HK-2 (cell line): ENCODE results near the gene C7orf25.
"Not testable (repeated sequence)": the region's sequence is repeated elsewhere in the genome, so short reads cannot be mapped to it uniquely, and the experiment has no call there.

Source experiments
- DNase-seq: peaks from one replicate; pipeline ENCODE4 v3.0.0-alpha.2; 2018; ENCODE audit not compliant: unreplicated experiment

C7orf25 gene

GRCh38 chr7:42929449-42929848 is 17.6 kb upstream of the C7orf25 start:
- no peak for DNase-seq

DNA sequence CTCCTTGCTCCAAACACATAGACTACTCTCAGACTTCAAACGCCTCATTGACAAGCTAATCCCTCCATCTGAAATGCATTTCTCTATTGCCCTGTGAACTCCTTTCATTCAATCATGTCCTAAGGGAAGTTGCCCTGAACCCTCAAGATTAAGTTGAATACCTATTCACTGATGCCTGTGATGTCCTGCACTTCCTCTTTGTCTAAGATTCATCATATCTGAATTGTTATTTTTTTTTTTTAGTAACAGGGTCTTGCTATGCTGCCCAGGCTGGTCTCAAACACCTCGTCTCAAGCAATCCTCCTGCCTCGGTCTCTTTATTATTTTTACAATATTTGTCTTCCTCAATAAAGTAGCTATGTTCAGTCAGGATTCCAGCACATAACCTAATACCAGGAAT is 16.9 kb upstream of the C7orf25 start:
- no peak for DNase-seq

- DNase-seq: no peak
Observed at GRCh38 chr7:42926204-42926603, 14.3 kb upstream of the C7orf25 start.

GRCh38 chr7:42925630-42926029 is 13.8 kb upstream of the C7orf25 start:
- no peak for DNase-seq

DNA sequence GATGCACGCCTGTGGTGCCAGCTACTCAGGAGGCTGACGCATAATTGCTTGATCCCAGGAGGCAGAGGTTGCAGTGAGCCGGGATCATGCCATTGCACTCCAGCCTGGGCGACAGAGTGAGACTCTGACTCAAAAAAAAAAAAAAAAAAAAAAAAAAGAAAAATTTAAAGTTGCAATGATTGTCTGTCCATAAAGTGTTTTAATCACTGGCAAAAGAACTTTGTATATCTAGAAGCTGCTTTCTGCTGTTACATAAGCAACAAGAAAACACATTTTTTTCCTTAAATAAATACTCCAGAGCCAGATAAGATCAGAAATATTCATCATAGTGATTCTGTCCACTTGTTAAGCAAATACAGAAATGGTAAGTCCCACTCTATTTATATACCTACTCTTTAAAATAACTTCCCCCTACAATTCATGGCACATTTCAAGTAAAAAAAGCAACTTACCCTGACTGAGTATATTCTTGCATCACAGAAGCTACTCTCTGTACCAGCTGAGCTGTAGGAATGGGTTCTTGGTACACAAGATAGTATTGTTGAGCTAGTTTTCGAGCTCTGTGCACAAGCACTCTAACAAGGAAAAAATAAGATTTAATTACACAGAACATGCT is 12.5 kb upstream of the C7orf25 start:
- DNase-seq: no peak

GRCh38 chr7:42922017-42922753 is 10.3 kb upstream of the C7orf25 start:
- DNase-seq: no peak

GRCh38 chr7:42915356-42915755 is 3.5 kb upstream of the C7orf25 start:
- DNase-seq: no peak

GRCh38 chr7:42914421-42915045 is 2.7 kb upstream of the C7orf25 start:
- no peak for DNase-seq

DNA sequence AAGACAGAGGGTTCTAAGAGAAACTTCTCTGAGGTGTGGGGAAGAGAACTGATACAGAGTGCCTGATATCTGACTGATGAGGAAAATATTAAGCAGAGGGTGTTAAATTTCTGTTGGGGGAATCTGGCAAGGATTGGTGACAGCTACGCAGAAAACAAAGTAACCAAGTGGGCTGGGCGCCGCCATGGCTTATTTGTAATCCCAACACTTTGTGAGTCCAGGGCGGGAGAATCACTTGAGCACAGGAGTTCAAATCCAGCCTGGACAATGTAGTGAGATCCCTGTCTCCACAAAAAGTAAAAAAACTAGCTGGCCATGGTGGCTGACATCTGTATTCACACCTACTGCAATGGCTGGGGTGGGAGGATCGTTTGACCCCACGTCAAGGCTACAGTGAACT is 2.1 kb upstream of the C7orf25 start:
- DNase-seq: no peak

DNA sequence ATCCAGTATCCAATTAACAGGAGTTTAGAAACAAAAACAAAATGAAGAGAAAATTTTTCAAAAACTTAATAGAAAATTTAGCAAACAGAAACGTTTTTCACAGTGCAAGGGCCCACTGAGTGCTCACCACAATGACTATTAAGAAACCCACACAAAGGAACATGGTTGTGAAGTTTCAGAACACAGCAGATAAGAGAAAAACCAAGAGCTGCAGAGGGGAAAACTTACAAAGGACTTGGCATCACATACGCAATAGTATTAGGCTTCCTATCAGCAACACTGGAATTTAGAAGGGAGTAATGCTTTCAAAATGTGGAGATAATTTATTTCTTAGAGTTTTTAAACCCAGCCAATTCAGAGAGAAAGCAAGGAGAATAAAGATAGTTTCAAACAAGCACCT is 1.7 kb upstream of the C7orf25 start:
- DNase-seq: no peak

DNA sequence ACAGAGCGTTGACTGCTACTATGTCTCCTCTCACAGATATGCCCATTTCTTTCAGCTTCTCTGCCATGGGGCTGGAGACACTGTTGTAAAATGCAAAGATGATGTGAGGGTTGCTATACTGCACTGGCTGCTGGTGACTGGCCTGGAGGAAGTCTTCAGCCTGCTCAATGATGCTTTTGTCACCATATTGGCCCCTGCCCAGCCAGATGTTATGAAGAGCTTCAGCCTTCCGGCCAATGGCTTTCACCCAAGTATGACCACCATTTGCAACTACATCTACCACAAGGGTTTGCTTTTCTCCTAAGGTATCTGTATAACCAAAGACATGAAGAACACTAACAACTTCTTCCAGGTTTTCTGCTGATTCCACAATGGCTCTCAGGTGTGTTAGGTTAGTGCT is 1.6 kb downstream of the C7orf25 start:
- no peak for DNase-seq

- DNase-seq: no peak
Observed at GRCh38 chr7:42907316-42907715, 4.6 kb downstream of the C7orf25 start.

GRCh38 chr7:42906181-42906580 is 5.7 kb downstream of the C7orf25 start:
- no peak for DNase-seq

DNA sequence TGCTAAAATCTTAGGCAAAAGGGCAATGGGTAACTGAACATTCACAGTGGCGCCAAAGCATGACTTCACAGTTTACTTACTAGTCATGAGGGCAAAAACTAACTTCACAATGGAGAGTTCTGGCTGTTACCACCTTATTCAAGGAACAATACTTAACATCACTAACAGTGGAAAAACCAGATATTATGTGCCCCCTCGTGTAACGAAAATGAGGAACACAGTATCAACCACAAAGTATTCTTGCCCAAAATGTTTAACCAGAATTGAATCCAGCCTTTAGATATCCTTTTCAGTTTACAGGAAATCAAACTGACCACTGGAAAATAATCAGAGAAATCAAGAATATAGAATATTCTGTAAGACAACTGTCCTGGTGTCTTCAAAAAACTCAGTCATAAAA is 9.5 kb downstream of the C7orf25 start:
- DNase-seq: no peak

DNA sequence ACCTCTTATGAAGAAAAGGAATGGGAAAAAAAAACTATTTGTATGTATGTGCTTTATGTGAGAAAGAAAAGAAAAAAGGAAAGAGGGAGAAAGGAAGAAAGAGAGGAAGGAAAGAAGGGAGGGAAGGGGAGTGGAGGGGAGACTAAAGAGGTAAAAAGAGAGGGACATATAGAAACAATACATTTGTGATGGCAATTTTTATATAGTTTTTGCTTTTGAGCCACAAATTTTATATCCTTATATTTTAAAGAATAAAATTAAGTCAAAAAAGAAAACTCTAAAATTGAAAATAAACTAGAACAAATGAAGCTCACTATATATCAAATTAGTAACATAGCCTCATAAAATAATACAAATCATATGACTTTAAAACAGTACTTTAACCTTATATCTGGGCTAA is 11.0 kb downstream of the C7orf25 start:
- DNase-seq: no peak

DNA sequence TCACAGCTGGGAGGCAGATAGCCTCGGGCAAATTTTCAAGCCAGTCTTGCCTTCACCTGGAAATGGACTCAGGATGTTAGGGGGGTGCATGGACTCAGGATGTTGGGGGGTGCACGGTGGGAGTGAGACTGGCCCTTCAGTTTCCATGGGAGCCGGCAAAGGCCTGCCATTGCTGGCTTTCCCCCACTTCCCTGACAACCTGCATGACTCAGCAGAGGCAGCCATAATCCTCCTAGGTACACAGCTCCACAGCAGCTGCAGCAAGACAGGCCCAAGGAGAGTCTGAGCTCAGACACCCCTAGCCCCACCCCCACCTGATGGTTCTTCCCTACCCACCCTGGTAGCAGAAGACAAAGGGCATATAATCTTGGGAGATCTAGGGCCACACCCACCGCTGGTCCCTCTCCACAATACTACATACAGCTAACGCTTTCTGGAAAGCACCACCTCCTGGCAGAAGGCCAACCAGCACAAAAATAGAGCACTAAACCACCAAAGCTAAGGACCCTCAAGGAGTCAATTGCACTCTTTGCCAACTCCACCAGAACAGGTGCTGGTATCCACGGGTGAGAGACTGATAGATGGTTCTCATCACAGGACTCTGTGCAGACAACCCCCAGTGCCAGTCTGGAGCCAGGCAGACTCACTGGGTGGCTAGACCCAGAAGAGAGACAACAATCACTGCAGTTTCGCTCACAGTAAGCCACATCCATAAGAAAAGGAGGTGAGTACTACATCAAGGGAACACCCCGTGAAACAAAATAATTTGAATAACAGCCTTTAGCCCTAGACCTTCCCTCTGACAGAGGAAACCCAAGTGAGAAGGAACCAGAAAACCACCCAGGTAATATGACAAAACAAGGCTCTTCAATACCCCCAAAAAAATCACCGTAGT is 18.3 kb downstream of the C7orf25 start:
- no peak for DNase-seq

DNA sequence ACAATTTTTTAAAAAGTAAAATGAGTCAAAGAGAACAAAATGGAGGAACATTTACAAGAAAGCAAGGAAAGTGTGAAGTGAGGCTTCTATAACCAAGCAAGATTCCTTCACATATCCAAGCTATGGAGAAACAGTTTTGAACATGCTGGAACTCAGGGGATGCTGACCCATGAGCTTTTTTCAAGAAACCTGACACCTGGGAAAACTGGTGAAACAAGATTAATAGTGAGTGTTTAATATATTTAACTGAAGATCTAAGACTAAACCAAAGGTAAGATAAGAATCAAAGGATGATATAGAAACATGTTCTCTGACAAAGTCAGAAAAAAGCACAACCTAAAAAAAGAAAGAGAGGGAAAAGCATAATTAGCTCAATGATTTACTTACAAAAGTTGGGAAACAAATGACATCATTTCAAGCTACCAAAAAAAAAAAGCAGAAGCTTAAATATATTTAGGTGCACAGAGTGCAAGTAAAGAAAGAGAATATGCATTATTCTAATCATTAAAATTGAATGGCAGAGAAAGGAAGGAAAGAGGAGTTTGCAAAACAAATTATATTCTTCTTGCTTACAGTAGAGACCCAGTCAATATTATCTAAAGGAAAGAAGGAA is 24.9 kb downstream of the C7orf25 start:
- no peak for DNase-seq

- DNase-seq: no peak
Observed at GRCh38 chr7:42886129-42886528, 25.7 kb downstream of the C7orf25 start.

DNA sequence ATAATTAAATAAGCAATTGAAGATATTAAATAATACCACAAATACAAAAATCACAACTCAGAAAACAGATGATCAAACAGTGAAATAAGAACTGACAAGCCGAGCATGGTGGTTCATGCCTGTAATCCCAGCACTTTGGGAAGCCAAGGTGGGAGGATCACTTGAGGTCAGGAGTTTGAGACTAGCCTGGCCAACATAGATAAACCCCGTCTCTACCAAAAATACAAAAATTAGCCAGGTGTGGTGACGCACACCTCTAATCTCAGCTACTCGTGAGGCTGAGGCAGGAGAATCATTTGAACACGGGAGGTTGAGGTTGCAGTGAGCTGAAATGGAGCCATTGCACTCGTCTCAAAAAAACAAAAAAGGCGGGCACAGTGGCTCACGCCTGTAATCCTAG is 26.7 kb downstream of the C7orf25 start:
- not testable (repeated sequence) for DNase-seq

- DNase-seq: peak; percentile 65
Observed at GRCh38 chr7:42883950-42884349, 27.9 kb downstream of the C7orf25 start.

- no peak for DNase-seq
Observed at GRCh38 chr7:42880392-42880791, 31.5 kb downstream of the C7orf25 start.

- DNase-seq: no peak
Observed at GRCh38 chr7:42878303-42878702, 33.6 kb downstream of the C7orf25 start.
